HepG2 (cell line): ENCODE results near the gene SUPT4H1. TPM values are rescaled to one million over a fixed set of nuclear protein-coding genes. Genes with fewer than 3 reads are reported as not detected.

Source experiments
- HMGXB3 ChIP-seq: sonication (generic); formaldehyde crosslinking; IDR thresholded peaks from 2 replicates; pipeline ENCODE4 v1.4.0; 2020; ENCODE audit warnings: missing genetic modification reagents, borderline replicate concordance
- HOXA3 ChIP-seq: sonication (generic); formaldehyde crosslinking; IDR thresholded peaks from 2 replicates; pipeline ENCODE4 v1.5.0; 2020; ENCODE audit warnings: missing genetic modification reagents
- NAIF1 ChIP-seq: sonication (generic); formaldehyde crosslinking; IDR thresholded peaks from 2 replicates; pipeline ENCODE4 v1.5.0; 2020; ENCODE audit warnings: mild to moderate bottlenecking, missing genetic modification reagents, borderline replicate concordance
- RXRA ChIP-seq: sonication (generic); formaldehyde crosslinking; IDR thresholded peaks from 2 replicates; pipeline ENCODE4 v1.5.1; 2020; ENCODE audit warnings: missing genetic modification reagents
- SRSF4 ChIP-seq: fragments of 200-400 bp; formaldehyde crosslinking; IDR thresholded peaks from one replicate; pipeline ENCODE4 v1.6.1; 2018; ENCODE audit warnings: mild to moderate bottlenecking, low read depth, low read length, moderate library complexity; ENCODE audit not compliant: poor library complexity, severe bottlenecking
- ZFP82 ChIP-seq: sonication (generic); formaldehyde crosslinking; IDR thresholded peaks from 2 replicates; pipeline ENCODE4 v1.5.1; 2020; ENCODE audit warnings: mild to moderate bottlenecking, missing genetic modification reagents, borderline replicate concordance
- ZMYM4 ChIP-seq: sonication (generic); formaldehyde crosslinking; IDR thresholded peaks from 2 replicates; pipeline ENCODE4 v1.8.1; 2023; ENCODE audit warnings: mild to moderate bottlenecking, missing genetic modification reagents
- ZNF274 ChIP-seq: sonication (generic); formaldehyde crosslinking; IDR thresholded peaks from 2 replicates; pipeline ENCODE4 v1.5.1; 2020; ENCODE audit warnings: mild to moderate bottlenecking, missing genetic modification reagents
- ZNF891 ChIP-seq: sonication (generic); formaldehyde crosslinking; IDR thresholded peaks from 2 replicates; pipeline ENCODE4 v1.5.0; 2020; ENCODE audit warnings: mild to moderate bottlenecking, missing genetic modification reagents
- polyA plus RNA-seq, 8 experiments: library from polyadenylated mRNA; depleted of rRNA in 3 of 8; stranded (reverse) in 7 of 8; unstranded in 1 of 8; fragments of >200 nt; fragmentation: Illumina TruSeq in 4 of 8; extraction: Trizol in 4 of 8; gene quantifications; 2 replicates each; pipeline versions ENCODE4 v1.2.1 to v1.2.3, GENCODE V29; 2011 to 2016; ENCODE audit warnings: low read depth in 4 of 8, missing spikeins in 1 of 8, mixed read lengths in 1 of 8; ENCODE audit not compliant: insufficient read depth in 1 of 8
- total RNA-seq, 5 experiments: library from RNA; depleted of rRNA; stranded (reverse); fragments of >200 nt; fragmentation: Illumina TruSeq; extraction: Trizol; gene quantifications; 2 replicates each; pipeline ENCODE4 v1.2.3, GENCODE V29; 2016; ENCODE audit warnings: low read depth in 1 of 5
- TF ChIP-seq, protein P1 (sequence below): sonication (generic); formaldehyde crosslinking; IDR thresholded peaks from 2 replicates; pipeline ENCODE4 v1.5.0; 2020; ENCODE audit warnings: mild to moderate bottlenecking, missing genetic modification reagents
- TF ChIP-seq, protein P2 (sequence below): sonication (generic); formaldehyde crosslinking; IDR thresholded peaks from 2 replicates; pipeline ENCODE4 v1.4.0; 2020; ENCODE audit warnings: mild to moderate bottlenecking, missing genetic modification reagents
- TF ChIP-seq, protein P3 (sequence below): sonication (generic); formaldehyde crosslinking; IDR thresholded peaks from 2 replicates; pipeline ENCODE4 v1.4.0; 2020; ENCODE audit warnings: mild to moderate bottlenecking, missing genetic modification reagents

Gene SUPT4H1
- total and polyA plus RNA-seq, 2 of the 13 experiments (the other 11 are each of a cell fraction or from before 2014, with no cell fraction given) = 155 to 244 TPM

DNA sequence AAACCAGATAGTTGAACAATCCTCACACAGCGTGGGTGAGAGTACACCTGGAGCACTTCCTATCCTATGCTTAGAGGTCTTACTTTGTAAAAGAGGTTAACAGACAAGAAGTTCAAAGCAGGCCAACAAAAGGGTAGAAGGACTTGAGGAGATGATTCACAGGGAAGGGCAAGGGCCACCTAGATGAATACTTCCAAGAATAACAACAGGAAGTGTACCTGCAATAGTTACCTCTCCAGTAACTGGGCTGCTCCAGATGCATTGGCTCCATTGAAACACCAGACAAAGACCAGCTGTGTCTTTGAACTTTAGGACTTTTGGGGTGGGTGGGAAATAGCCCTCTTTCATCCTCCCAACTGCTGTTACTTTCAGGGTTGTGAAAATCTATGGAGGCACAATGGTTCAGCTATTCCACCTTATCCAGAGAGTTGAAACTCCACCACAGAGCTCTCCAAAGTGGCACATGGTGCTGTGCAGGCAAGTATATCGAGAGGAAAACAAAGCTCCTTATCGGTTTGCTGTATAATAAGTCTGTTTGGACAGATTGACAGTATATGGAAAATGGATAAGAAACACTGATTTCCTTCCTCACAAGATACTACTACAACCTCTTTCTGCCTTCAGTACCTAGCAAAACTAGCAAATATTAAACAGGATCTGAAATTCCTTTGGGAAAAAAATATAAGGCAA, 42.7 kb upstream of the SUPT4H1 start (continued):
- TF ChIP-seq, protein P1, sequence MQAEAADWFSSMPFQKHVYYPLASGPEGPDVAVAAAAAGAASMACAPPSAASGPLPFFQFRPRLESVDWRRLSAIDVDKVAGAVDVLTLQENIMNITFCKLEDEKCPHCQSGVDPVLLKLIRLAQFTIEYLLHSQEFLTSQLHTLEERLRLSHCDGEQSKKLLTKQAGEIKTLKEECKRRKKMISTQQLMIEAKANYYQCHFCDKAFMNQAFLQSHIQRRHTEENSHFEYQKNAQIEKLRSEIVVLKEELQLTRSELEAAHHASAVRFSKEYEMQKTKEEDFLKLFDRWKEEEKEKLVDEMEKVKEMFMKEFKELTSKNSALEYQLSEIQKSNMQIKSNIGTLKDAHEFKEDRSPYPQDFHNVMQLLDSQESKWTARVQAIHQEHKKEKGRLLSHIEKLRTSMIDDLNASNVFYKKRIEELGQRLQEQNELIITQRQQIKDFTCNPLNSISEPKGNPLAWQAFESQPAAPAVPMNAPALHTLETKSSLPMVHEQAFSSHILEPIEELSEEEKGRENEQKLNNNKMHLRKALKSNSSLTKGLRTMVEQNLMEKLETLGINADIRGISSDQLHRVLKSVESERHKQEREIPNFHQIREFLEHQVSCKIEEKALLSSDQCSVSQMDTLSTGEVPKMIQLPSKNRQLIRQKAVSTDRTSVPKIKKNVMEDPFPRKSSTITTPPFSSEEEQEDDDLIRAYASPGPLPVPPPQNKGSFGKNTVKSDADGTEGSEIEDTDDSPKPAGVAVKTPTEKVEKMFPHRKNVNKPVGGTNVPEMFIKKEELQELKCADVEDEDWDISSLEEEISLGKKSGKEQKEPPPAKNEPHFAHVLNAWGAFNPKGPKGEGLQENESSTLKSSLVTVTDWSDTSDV (CRISPR knock-in tag) = no peak
- TF ChIP-seq HOXA3 (CRISPR knock-in tag) (peak; percentile 82), ZNF891 (CRISPR knock-in tag) (no peak), ZFP82 (CRISPR knock-in tag) (no peak), ZMYM4 (CRISPR knock-in tag) (peak; percentile 60; the same call in 1 of the 2 replicates), HMGXB3 (CRISPR knock-in tag) (peak; percentile 82; the same call in 1 of the 2 replicates), ZNF274 (CRISPR knock-in tag) (no peak; the same call in 1 of the 2 replicates), SRSF4 (no peak), NAIF1 (CRISPR knock-in tag) (0 out of 2 replicates have a peak, but pooled peaks have one; percentile 52), RXRA (CRISPR knock-in tag) (peak; percentile 86; the same call in 1 of the 2 replicates)
- TF ChIP-seq, protein P2, sequence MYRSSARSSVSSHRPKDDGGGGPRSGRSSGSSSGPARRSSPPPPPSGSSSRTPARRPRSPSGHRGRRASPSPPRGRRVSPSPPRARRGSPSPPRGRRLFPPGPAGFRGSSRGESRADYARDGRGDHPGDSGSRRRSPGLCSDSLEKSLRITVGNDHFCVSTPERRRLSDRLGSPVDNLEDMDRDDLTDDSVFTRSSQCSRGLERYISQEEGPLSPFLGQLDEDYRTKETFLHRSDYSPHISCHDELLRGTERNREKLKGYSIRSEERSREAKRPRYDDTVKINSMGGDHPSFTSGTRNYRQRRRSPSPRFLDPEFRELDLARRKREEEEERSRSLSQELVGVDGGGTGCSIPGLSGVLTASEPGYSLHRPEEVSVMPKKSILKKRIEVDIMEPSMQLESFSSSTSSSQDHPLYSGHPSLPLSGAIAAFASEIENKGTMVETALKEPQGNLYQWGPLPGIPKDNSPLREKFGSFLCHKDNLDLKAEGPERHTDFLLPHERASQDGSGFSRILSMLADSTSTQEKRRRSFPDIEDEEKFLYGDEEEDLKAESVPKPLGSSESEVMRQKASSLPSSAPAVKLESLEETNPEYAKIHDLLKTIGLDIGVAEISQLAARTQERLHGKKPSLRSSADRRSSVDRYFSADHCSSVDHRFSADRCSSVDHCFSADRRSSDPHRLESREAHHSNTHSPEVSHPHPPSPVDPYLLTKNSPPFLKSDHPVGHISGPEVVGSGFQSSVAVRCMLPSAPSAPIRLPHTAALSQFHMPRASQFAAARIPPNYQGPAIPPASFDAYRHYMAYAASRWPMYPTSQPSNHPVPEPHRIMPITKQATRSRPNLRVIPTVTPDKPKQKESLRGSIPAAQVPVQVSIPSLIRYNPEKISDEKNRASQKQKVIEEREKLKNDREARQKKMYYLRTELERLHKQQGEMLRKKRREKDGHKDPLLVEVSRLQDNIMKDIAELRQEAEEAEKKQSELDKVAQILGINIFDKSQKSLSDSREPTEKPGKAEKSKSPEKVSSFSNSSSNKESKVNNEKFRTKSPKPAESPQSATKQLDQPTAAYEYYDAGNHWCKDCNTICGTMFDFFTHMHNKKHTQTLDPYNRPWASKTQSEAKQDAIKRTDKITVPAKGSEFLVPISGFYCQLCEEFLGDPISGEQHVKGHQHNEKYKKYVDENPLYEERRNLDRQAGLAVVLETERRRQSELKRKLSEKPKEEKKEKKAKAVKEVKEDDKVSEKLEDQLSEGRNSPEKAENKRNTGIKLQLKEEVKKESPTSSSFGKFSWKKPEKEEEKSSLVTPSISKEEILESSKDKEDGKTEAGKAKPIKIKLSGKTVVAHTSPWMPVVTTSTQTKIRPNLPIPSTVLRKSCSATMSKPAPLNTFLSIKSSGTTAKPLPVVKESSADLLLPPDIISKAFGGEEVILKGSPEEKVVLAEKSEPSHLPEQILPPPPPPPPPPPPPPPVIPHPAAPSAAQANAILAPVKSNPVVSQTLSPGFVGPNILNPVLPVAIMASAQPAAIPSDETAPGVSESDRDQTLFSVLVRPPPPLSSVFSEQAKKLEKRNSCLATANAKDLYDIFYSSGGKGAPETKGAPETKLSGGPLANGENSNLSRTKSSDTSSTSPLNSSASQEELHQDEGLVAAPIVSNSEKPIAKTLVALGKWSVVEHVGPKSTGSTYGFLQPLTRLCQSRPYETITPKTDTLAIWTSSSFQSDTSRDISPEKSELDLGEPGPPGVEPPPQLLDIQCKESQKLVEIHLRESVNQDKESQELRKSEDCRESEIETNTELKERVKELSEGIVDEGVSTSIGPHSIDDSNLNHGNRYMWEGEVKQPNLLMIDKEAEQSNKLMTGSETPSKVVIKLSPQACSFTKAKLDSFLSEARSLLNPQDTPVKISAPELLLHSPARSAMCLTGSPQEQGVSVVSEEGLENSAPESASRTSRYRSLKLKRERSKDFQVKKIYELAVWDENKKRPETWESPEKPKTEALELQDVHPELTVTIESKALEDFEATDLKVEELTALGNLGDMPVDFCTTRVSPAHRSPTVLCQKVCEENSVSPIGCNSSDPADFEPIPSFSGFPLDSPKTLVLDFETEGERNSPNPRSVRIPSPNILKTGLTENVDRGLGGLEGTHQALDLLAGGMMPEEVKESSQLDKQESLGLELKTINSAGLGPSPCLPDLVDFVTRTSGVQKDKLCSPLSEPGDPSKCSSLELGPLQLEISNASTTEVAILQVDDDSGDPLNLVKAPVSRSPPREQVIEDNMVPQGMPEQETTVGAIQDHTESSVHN = no peak
- TF ChIP-seq, protein P3, sequence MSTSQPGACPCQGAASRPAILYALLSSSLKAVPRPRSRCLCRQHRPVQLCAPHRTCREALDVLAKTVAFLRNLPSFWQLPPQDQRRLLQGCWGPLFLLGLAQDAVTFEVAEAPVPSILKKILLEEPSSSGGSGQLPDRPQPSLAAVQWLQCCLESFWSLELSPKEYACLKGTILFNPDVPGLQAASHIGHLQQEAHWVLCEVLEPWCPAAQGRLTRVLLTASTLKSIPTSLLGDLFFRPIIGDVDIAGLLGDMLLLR (CRISPR knock-in tag) = no peak
